Kidney tubule cell (primary cell): Measurements from ENCODE around the gene DNAI1.

Experiments
- DNase-seq: peaks from one replicate; pipeline ENCODE4 v3.0.0-alpha.2; 2018; ENCODE audit warnings: low spot score

The DNAI1 gene

GRCh38 chr9:34491596-34491995, 33.0 kb downstream of the DNAI1 start:
- DNase-seq = no peak

GRCh38 chr9:34492051-34492450, 33.4 kb downstream of the DNAI1 start:
- no peak for DNase-seq

GRCh38 chr9:34493972-34494535, 35.4 kb downstream of the DNAI1 start:
- peak; percentile 16 for DNase-seq

GRCh38 chr9:34496149-34496712, 37.6 kb downstream of the DNAI1 start:
- peak; percentile 55 for DNase-seq

- no peak for DNase-seq
These were observed 39.9 kb downstream of the DNAI1 start for GRCh38 chr9:34498553-34498952.

GRCh38 chr9:34499076-34499475, 40.5 kb downstream of the DNAI1 start:
- DNase-seq = no peak

- DNase-seq = peak; percentile 55
These were observed 42.1 kb downstream of the DNAI1 start for GRCh38 chr9:34500623-34501267.

- no peak for DNase-seq
These were observed 42.8 kb downstream of the DNAI1 start for GRCh38 chr9:34501372-34501771.

GRCh38 chr9:34501889-34502425, 43.4 kb downstream of the DNAI1 start:
- no peak for DNase-seq

GRCh38 chr9:34502471-34502870, 43.9 kb downstream of the DNAI1 start:
- no peak for DNase-seq

- DNase-seq = no peak
These were observed 44.3 kb downstream of the DNAI1 start for GRCh38 chr9:34502891-34503290.

GRCh38 chr9:34503406-34503805, 44.8 kb downstream of the DNAI1 start:
- DNase-seq = no peak

GRCh38 chr9:34505370-34506120, 46.9 kb downstream of the DNAI1 start:
- no peak for DNase-seq

GRCh38 chr9:34506623-34507022, 48.0 kb downstream of the DNAI1 start:
- no peak for DNase-seq

- no peak for DNase-seq
These were observed 49.0 kb downstream of the DNAI1 start for GRCh38 chr9:34507556-34507955.

- no peak for DNase-seq
These were observed 49.4 kb downstream of the DNAI1 start for GRCh38 chr9:34507966-34508365.

GRCh38 chr9:34508463-34508862, 49.9 kb downstream of the DNAI1 start:
- DNase-seq = no peak

- no peak for DNase-seq
These were observed 50.3 kb downstream of the DNAI1 start for GRCh38 chr9:34508951-34509350.

GRCh38 chr9:34510497-34511468, 52.2 kb downstream of the DNAI1 start:
- DNase-seq = no peak

GRCh38 chr9:34512131-34513078, 53.8 kb downstream of the DNAI1 start:
- no peak for DNase-seq
